ENCODE measurements around the gene NRF1. TPM values are rescaled to one million over a fixed set of nuclear protein-coding genes. Genes with fewer than 3 reads are reported as not detected.
"Not testable (repeated sequence)": the region's sequence is repeated elsewhere in the genome, so short reads cannot be mapped to it uniquely, and the experiment has no call there.

Gene NRF1
- 29.2 TPM for total RNA-seq

GRCh38 chr7:129611246-129612111 is at the start of gene NRF1:
Gene NRF1, plus strand, starts transcription at chr7:129611720. Its CDS starts 45,632 bp downstream, at chr7:129657352.
- intact Hi-C loops (cut with DNase I): no loop called here
- ATAC-seq (peak; percentile 97), DNase-seq (ENCODE audit: low spot score) (peak; percentile 94)

GRCh38 chr7:129566323-129566722 is 45.2 kb upstream of the NRF1 start:
- ATAC-seq; DNase-seq (ENCODE audit: low spot score); intact Hi-C loops (cut with DNase I): not testable (repeated sequence)

DNA sequence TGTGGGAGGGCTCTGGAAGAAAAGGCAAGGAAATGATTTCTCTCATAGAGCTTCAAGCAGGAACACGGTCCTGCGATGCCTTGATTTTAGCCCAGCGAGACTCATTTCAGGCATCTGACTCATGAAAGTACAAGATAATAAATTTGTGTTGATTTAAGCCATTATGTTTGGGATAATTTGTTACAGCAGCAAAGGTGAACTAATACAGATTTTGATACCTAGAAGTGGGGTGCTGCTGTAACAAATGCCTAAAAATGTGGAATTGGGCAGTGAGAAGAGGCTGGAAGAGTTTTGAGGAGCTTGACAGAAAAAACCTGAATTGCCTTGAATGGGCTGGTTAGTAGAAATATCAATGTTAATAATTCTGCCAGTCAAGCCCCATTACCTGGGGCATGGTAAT is 44.1 kb upstream of the NRF1 start:
- ATAC-seq (no peak), DNase-seq (ENCODE audit: low spot score) (no peak)
- intact Hi-C loops (cut with DNase I): no loop called here

GRCh38 chr7:129568240-129568639 is 43.3 kb upstream of the NRF1 start:
- intact Hi-C loops (cut with DNase I): no loop called here
- ATAC-seq (no peak), DNase-seq (ENCODE audit: low spot score) (no peak)

GRCh38 chr7:129569326-129569725 is 42.2 kb upstream of the NRF1 start:
- intact Hi-C loops (cut with DNase I): no loop called here
- ATAC-seq (no peak), DNase-seq (ENCODE audit: low spot score) (no peak)

DNA sequence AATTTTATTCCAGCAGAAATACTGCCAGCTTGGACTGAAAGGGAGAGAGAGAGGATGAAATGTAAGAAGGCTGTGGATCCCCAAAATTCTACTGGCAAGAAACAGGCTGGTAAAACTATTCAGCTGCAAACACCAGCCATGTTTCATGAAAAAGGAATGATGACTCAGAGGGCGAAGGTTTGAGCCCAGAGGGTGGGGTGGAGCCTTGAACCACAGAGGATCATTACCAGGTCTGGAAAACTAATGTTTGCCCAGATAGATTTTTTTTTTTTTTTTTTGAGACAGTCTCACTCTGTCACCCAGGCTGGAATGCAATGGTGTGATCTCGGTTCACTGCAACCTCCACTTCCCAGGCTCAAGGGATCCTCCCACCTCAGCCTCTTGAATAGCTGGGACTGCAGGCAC is 41.7 kb upstream of the NRF1 start:
- intact Hi-C loops (cut with DNase I): no loop called here
- DNase-seq (ENCODE audit: low spot score) (no peak), ATAC-seq (no peak)

DNA sequence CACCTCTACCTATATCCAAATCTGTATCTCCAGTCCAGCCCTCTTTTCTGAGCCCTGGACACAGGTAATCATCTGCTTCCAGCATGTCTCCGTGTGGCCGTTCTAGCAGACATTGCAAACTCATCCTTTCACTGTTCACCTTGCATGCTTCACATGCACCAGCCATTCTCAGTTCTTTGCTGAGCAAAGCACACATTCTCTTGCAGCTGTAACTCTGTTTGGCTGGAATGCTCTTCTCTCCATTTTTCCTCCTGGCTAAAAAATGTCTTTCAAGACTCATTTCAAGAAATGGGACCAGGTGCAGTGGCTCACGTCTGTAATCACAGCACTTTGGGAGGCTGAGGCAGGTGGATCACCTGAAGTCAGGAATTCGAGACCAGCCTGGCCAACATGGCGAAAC is 40.3 kb upstream of the NRF1 start:
- ATAC-seq: no peak
- intact Hi-C loops (cut with DNase I): no loop called here
- DNase-seq (ENCODE audit: low spot score): no peak

GRCh38 chr7:129572205-129572604 is 39.3 kb upstream of the NRF1 start:
- ATAC-seq: no peak

DNA sequence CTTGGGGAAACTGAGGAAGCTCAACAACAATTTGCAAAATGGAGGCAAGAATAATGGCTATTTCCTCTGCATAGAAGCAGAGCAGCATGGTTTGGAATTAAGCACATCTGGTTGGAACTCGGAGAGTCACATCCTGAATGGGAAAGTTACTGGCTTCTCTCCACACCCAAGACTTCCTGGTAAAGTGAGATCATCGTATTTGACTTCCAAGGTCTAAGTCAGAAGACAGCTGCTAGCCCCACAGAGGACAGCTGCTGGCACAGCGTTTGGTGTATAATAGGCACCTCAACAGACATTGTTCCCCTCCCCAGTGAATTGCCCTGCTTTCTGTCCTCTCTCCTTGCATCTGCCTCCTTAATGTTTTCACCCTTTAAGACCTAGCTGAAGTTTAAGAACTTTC is 37.0 kb upstream of the NRF1 start:
- intact Hi-C loops (cut with DNase I): no loop called here
- ATAC-seq: no peak
- no peak for DNase-seq (ENCODE audit: low spot score)

More at GRCh38 chr7:129572205-129572604, 39.3 kb upstream of the NRF1 start:
- no peak for DNase-seq (ENCODE audit: low spot score)
- intact Hi-C loops (cut with DNase I): no loop called here

- DNase-seq (ENCODE audit: low spot score) (no peak), ATAC-seq (no peak)
- intact Hi-C loops (cut with DNase I): no loop called here
Observed at GRCh38 chr7:129575699-129576098, 35.8 kb upstream of the NRF1 start.

DNA sequence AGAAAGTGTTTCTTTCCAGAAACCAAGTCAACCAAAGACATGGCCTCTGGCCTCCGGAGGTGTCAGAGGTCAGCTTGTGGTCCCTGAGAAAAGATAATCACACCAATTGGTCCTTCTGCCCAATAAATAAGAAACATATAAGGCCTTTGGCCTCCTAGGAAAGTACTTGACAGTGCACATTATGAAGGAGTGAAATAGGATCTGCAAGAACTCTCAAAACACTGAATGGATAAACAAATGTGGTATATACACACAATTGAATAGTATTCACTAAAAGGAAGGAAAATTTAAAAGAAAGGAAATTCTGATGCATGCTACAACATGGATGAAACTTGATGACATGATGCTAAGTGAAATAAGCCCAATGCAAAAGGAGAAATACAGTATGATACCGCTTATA is 35.4 kb upstream of the NRF1 start:
- intact Hi-C loops (cut with DNase I): no loop called here
- no peak for DNase-seq (ENCODE audit: low spot score)
- no peak for ATAC-seq

- intact Hi-C loops (cut with DNase I): no loop called here
- DNase-seq (ENCODE audit: low spot score) (no peak), ATAC-seq (no peak)
Observed at GRCh38 chr7:129578829-129579228, 32.7 kb upstream of the NRF1 start.

DNA sequence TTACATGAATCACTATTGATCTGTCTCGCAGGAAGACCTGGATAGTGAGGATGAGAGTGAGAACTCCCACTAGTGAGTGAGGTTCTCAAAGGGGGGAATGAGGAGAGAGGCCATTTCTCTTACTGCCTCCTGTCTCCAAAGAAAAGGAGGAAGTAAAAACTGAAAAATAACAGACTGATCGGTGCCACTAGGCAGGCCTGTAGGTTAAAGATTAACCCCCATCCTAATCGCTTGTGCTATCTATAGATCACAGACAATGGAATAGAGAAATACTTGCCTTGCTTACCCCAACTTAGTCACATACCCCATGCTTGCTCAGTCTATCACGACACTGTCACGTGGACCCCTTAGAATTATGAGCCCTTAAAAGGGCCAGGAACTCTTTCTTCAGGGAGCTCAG is 25.3 kb upstream of the NRF1 start:
- ATAC-seq; intact Hi-C loops (cut with DNase I); DNase-seq (ENCODE audit: low spot score): not testable (repeated sequence)

DNA sequence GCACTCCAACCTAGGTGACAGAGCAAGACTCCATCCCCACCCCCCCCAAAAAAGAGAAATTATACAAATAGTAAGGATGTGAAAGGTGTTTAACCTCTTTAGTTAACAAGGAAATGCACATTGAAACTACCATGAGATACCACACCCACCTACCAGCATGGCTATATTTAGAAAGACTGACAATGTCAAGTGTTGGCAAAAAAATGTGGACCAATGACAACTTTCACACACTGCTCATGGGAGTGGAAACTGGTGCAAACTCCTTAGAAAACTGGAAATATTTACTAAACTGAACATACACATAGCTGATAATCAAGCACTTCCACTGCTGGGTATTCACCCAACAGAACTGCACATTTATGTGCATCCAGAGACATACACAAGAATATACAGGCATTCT is 23.3 kb upstream of the NRF1 start:
- intact Hi-C loops (cut with DNase I): no loop called here
- DNase-seq (ENCODE audit: low spot score) (no peak), ATAC-seq (no peak)

DNA sequence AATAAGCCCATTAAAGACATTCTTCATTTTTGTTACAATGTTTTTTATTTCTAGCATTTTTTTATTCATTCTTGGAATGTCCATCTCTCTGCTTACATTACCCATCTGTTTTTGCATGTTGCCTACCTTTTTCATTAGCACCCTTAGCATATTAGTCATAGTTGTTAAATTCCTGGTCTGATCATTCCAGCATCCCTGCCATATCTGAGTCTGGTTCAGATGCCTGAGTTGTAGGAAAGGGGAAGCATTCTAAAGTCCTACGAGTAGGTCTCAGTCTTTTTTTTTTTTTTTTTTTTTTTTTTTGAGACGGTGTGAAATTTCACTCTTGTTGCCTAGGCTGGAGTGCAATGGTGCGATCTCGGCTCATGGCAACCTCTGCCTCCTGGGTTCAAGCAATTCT is 19.7 kb upstream of the NRF1 start:
- no peak for ATAC-seq
- no peak for DNase-seq (ENCODE audit: low spot score)

GRCh38 chr7:129596386-129596785 is 15.1 kb upstream of the NRF1 start:
- ATAC-seq; intact Hi-C loops (cut with DNase I); DNase-seq (ENCODE audit: low spot score): not testable (repeated sequence)

More for the DNA sequence above, 19.7 kb upstream of the NRF1 start:
- intact Hi-C loops (cut with DNase I): no loop called here

- intact Hi-C loops (cut with DNase I): no loop called here
- ATAC-seq (no peak), DNase-seq (ENCODE audit: low spot score) (no peak)
Observed at GRCh38 chr7:129597672-129598071, 13.8 kb upstream of the NRF1 start.

DNA sequence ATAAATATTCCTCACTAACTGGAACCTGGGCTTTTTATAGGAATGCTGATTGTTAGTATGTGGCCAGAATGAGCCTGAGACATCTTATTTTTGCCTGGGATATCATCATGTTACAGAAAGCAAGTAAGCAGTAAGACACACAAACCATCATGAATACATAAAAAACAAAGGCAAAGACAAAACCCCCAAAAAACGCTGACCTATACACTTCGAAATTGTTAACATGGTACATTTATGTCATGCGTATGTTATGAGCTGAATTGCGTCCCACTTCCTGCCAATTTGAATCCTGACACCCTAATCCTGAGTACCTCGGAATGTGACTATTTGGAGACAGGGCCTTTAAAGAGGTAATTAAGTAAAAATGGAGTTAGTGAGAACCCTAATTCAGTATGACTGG is 12.3 kb upstream of the NRF1 start:
- ATAC-seq (no peak), DNase-seq (ENCODE audit: low spot score) (no peak)
- intact Hi-C loops (cut with DNase I): no loop called here

DNA sequence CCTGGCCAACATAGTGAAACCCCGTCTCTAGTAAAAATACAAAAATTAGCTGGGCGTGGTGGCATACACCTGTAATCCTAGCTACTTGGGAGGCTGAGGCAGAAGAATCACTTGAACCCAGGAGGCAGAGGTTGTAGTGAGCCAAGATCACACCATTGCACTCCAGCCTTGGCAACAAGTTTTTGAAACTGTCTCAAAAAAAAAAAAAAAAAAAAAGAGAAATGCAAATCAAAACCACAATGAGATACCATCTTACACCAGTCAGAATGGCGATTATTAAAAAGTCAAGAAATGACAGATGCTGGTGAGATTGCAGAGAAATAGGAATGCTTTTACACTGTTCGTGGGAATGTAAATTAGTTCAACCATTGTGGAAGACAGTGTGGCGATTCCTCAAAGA is 7.9 kb upstream of the NRF1 start:
- not testable (repeated sequence) for DNase-seq (ENCODE audit: low spot score)

DNA sequence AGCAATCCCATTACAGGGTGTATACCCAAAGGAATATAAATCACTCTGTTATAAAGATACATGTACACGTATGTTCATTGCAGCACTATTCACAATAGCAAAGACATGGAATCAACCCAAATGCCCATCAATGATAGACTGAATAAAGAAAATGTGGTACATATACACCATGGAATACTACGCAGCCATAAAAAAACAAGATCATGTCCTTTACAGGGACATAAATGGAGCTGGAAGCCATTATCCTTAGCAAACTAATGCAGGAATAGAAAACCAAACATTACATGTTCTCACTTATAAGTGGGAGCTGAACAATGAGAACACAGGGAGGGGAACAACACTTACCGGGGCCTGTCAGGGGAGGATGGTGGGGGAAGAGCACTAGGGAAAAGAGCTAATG is 7.5 kb upstream of the NRF1 start:
- DNase-seq (ENCODE audit: low spot score); ATAC-seq; intact Hi-C loops (cut with DNase I): not testable (repeated sequence)

More for the DNA sequence above, 7.9 kb upstream of the NRF1 start:
- ATAC-seq; intact Hi-C loops (cut with DNase I): not testable (repeated sequence)
